Trophoblast cell (in vitro differentiated cells and primary cell): ENCODE data around the gene TNFRSF4.

Experiments
- DNase-seq, 2 donors: peaks; one replicate each; pipeline ENCODE4 v3.0.0-alpha.2; 2016
- H2AFZ ChIP-seq: 2 replicates; pipeline ENCODE4 v1.6.1; 2013; ENCODE audit warnings: low read length, moderate library complexity, mild to moderate bottlenecking; ENCODE audit not compliant: insufficient read depth, poor library complexity
- H2AK5ac ChIP-seq: 2 replicates; pipeline ENCODE4 v1.6.1; 2013; ENCODE audit warnings: mild to moderate bottlenecking, low read length
- H2BK120ac ChIP-seq: 2 replicates; pipeline ENCODE4 v1.6.1; 2013; ENCODE audit warnings: low read length, mild to moderate bottlenecking, moderate library complexity; ENCODE audit not compliant: insufficient read depth, poor library complexity
- H2BK12ac ChIP-seq: 2 replicates; pipeline ENCODE4 v1.6.1; 2013; ENCODE audit warnings: mild to moderate bottlenecking, low read length, moderate library complexity
- H2BK5ac ChIP-seq: 2 replicates; pipeline ENCODE4 v1.6.1; 2013; ENCODE audit warnings: low read length, low read depth, moderate library complexity, mild to moderate bottlenecking; ENCODE audit not compliant: poor library complexity
- H3K14ac ChIP-seq: 2 replicates; pipeline ENCODE4 v1.6.1; 2013; ENCODE audit warnings: mild to moderate bottlenecking, low read length
- H3K18ac ChIP-seq: 2 replicates; pipeline ENCODE4 v1.6.1; 2013; ENCODE audit warnings: mild to moderate bottlenecking, low read length
- H3K23ac ChIP-seq: 2 replicates; pipeline ENCODE4 v1.6.1; 2013; ENCODE audit warnings: low read length
- H3K27ac ChIP-seq: 2 replicates; pipeline ENCODE4 v1.5.1; 2013; ENCODE audit warnings: low read depth, mild to moderate bottlenecking, inconsistent platforms, low read length, moderate library complexity
- H3K27me3 ChIP-seq: 2 replicates; pipeline ENCODE4 v1.6.1; 2013; ENCODE audit warnings: inconsistent platforms, mild to moderate bottlenecking, low read length, moderate library complexity; ENCODE audit not compliant: insufficient read depth
- H3K36me3 ChIP-seq, 2 experiments: 1 replicate in 1 of 2; 2 replicates in 1 of 2; pipeline ENCODE4 v1.6.1; 2013; ENCODE audit warnings: low read length in 2 of 2, mild to moderate bottlenecking in 2 of 2, moderate library complexity in 1 of 2; ENCODE audit not compliant: insufficient read depth in 2 of 2, control insufficient read depth in 1 of 2
- H3K4ac ChIP-seq: 2 replicates; pipeline ENCODE4 v1.6.1; 2013; ENCODE audit warnings: low read depth, mild to moderate bottlenecking, low read length, moderate library complexity
- H3K4me1 ChIP-seq, 2 experiments: 1 replicate in 1 of 2; 2 replicates in 1 of 2; pipeline ENCODE4 v1.6.1; 2013; ENCODE audit warnings: low read length in 2 of 2, mild to moderate bottlenecking in 2 of 2, moderate library complexity in 1 of 2; ENCODE audit not compliant: insufficient read depth in 2 of 2, control insufficient read depth in 1 of 2
- H3K4me2 ChIP-seq: 2 replicates; pipeline ENCODE4 v1.6.1; 2013; ENCODE audit warnings: inconsistent platforms, mild to moderate bottlenecking, low read length, moderate library complexity
- H3K4me3 ChIP-seq: 2 replicates; pipeline ENCODE4 v1.5.1; 2013; ENCODE audit warnings: mild to moderate bottlenecking, low read depth, low read length, inconsistent platforms
- H3K79me1 ChIP-seq: one replicate; pipeline ENCODE4 v1.6.1; 2013; ENCODE audit warnings: low read length
- H3K79me2 ChIP-seq: 2 replicates; pipeline ENCODE4 v1.6.1; 2013; ENCODE audit warnings: low read length, mild to moderate bottlenecking; ENCODE audit not compliant: control insufficient read depth, insufficient read depth, poor library complexity
- H3K9ac ChIP-seq: 2 replicates; pipeline ENCODE4 v1.6.1; 2013; ENCODE audit warnings: mild to moderate bottlenecking, low read length
- H3K9me3 ChIP-seq: 2 replicates; pipeline ENCODE4 v1.6.1; 2013; ENCODE audit warnings: low read depth, mild to moderate bottlenecking, control low read depth, inconsistent platforms, low read length; ENCODE audit not compliant: insufficient read depth
- H4K12ac ChIP-seq: 2 replicates; pipeline ENCODE4 v1.6.1; 2013; ENCODE audit warnings: low read depth, mild to moderate bottlenecking, low read length, moderate library complexity
- H4K8ac ChIP-seq: 2 replicates; pipeline ENCODE4 v1.6.1; 2013; ENCODE audit warnings: low read depth, mild to moderate bottlenecking, low read length, moderate library complexity
- H4K91ac ChIP-seq: one replicate; pipeline ENCODE4 v1.6.1; 2013; ENCODE audit warnings: low read depth, mild to moderate bottlenecking, low read length, moderate library complexity
- WGBS: extraction: QIAGEN DNeasy Blood & Tissue Kit; methylation state at CpG from one replicate; pipeline ENCODE4 v1.1.7; 2013; ENCODE audit warnings: missing lambda C conversion rate; ENCODE audit not compliant: insufficient read length, insufficient coverage; ENCODE audit errors: extremely low coverage; 5-methylcytosine and 5-hydroxymethylcytosine counted together

Gene TNFRSF4

GRCh38 chr1:1259951-1260600 lies 46.1 kb upstream of the TNFRSF4 start:
- no peak overlapping the region for H2BK12ac ChIP-seq
- WGBS, result no CpG with 5 or more reads among the region's 26 CpGs
- H3K14ac ChIP-seq, result no peak overlapping the region
- H3K79me2 ChIP-seq, result no peaks in the 10 kb centered on the region
- H3K4ac ChIP-seq, result no peak overlapping the region
- no peak overlapping the region for H2BK5ac ChIP-seq
- no peak overlapping the region for H3K4me2 ChIP-seq
- no peaks in the 10 kb centered on the region for H3K79me1 ChIP-seq
- H3K4me3 ChIP-seq, result no peak overlapping the region
- no peak overlapping the region for H3K18ac ChIP-seq
- H2AFZ ChIP-seq, result no peak overlapping the region
- H2BK120ac ChIP-seq, result no peak overlapping the region
- no peaks in the 10 kb centered on the region for H3K27me3 ChIP-seq
- H3K23ac ChIP-seq, result no peak overlapping the region
- H3K36me3 ChIP-seq, result peaks cover 74 to 75% of the 10 kb centered on the region in 2 experiments
- H4K12ac ChIP-seq, result no peak overlapping the region
- no peak overlapping the region for H4K91ac ChIP-seq
- H3K27ac ChIP-seq, result no peak overlapping the region
- peaks cover 0 to 2% of the 10 kb centered on the region in 2 experiments for H3K4me1 ChIP-seq
- no peak overlapping the region for H3K9ac ChIP-seq
- no peak overlapping the region for H4K8ac ChIP-seq
- H2AK5ac ChIP-seq, result no peak overlapping the region
- peaks cover 6% of the 10 kb centered on the region for H3K9me3 ChIP-seq
- no peak for DNase-seq

GRCh38 chr1:1259540-1259939 lies 45.6 kb upstream of the TNFRSF4 start:
- Histone ChIP-seq H3K27ac (no peak overlapping the region), H4K12ac (no peak overlapping the region), H2AFZ (no peak overlapping the region), H3K27me3 (no peaks in the 10 kb centered on the region), H2BK120ac (no peak overlapping the region), H3K79me2 (no peaks in the 10 kb centered on the region), H3K23ac (no peak overlapping the region), H3K14ac (no peak overlapping the region), H3K36me3 (peaks cover 74 to 76% of the 10 kb centered on the region in 2 experiments), H3K4ac (no peak overlapping the region), H3K4me2 (no peak overlapping the region), H2AK5ac (no peak overlapping the region), H2BK5ac (no peak overlapping the region), H3K4me1 (no peaks in the 10 kb centered on the region), H4K8ac (no peak overlapping the region), H3K9me3 (peaks cover 8% of the 10 kb centered on the region), H3K4me3 (no peak overlapping the region), H3K9ac (no peak overlapping the region), H4K91ac (no peak overlapping the region), H3K79me1 (no peaks in the 10 kb centered on the region), H3K18ac (no peak overlapping the region), H2BK12ac (no peak overlapping the region)
- no CpG with 5 or more reads among the region's 18 CpGs for WGBS
- no peak for DNase-seq

GRCh38 chr1:1259119-1259488 lies 45.2 kb upstream of the TNFRSF4 start:
- Histone ChIP-seq H2BK12ac (no peak overlapping the region), H2AFZ (no peak overlapping the region), H2BK5ac (no peak overlapping the region), H3K9ac (no peak overlapping the region), H3K14ac (no peak overlapping the region), H3K27me3 (no peaks in the 10 kb centered on the region), H4K8ac (no peak overlapping the region), H3K18ac (no peak overlapping the region), H3K4me1 (no peaks in the 10 kb centered on the region), H2AK5ac (no peak overlapping the region), H3K4ac (no peak overlapping the region), H3K79me2 (no peaks in the 10 kb centered on the region), H2BK120ac (no peak overlapping the region), H3K79me1 (no peaks in the 10 kb centered on the region), H4K12ac (no peak overlapping the region), H3K23ac (no peak overlapping the region), H3K9me3 (peaks cover 8% of the 10 kb centered on the region), H3K4me2 (no peak overlapping the region), H3K4me3 (peak overlapping the region; percentile 55), H3K27ac (no peak overlapping the region), H4K91ac (no peak overlapping the region), H3K36me3 (peaks cover 75 to 78% of the 10 kb centered on the region in 2 experiments)
- DNase-seq, result no peak
- no CpG with 5 or more reads among the region's 22 CpGs for WGBS

- H3K18ac ChIP-seq, result no peak overlapping the region
- no peaks in the 10 kb centered on the region for H3K79me1 ChIP-seq
- H3K14ac ChIP-seq, result no peak overlapping the region
- H3K4me3 ChIP-seq, result peak overlapping the region; percentile 30
- H2BK12ac ChIP-seq, result no peak overlapping the region
- no peak overlapping the region for H4K12ac ChIP-seq
- no peak overlapping the region for H4K8ac ChIP-seq
- no peak overlapping the region for H2AK5ac ChIP-seq
- no peak overlapping the region for H3K4me2 ChIP-seq
- WGBS, result no CpG with 5 or more reads among the region's 31 CpGs
- H3K23ac ChIP-seq, result no peak overlapping the region
- no peaks in the 10 kb centered on the region for H3K27me3 ChIP-seq
- H2BK5ac ChIP-seq, result no peak overlapping the region
- H3K9me3 ChIP-seq, result peaks cover 8% of the 10 kb centered on the region
- no peak overlapping the region for H4K91ac ChIP-seq
- H3K9ac ChIP-seq, result no peak overlapping the region
- H3K4ac ChIP-seq, result no peak overlapping the region
- no peak for DNase-seq
- peaks cover 74 to 80% of the 10 kb centered on the region in 2 experiments for H3K36me3 ChIP-seq
- H3K27ac ChIP-seq, result no peak overlapping the region
- no peaks in the 10 kb centered on the region for H3K4me1 ChIP-seq
- no peaks in the 10 kb centered on the region for H3K79me2 ChIP-seq
- H2BK120ac ChIP-seq, result no peak overlapping the region
- no peak overlapping the region for H2AFZ ChIP-seq
Measured at GRCh38 chr1:1256956-1257871, 43.3 kb upstream of the TNFRSF4 start.
